ENCODE data around the gene HMBS. TPM values are rescaled to one million over a fixed set of nuclear protein-coding genes. Genes with fewer than 3 reads are reported as not detected.

HMBS gene
- total RNA-seq, 1 donor: 14.9 TPM

DNA sequence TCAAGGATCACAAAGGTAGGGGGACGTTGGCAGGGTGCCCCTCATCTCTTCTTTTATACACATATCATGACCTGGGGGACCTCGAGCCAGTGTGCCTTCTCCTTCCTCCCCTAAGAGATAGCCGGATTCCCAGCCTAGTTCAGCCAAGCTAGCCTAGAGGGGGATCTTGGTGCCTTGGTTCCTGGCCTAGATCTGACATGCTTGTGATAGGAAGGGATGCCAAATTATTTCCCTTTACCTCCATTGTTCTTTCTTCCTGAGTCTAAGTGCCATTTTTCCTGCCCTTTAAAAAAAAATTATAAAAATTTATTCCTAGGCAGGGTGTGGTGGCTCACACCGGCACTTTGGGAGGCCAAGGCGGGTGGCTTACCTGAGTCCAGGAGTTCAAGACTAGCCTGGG, 29.7 kb downstream of the HMBS start:
- TF ChIP-seq, protein P1, sequence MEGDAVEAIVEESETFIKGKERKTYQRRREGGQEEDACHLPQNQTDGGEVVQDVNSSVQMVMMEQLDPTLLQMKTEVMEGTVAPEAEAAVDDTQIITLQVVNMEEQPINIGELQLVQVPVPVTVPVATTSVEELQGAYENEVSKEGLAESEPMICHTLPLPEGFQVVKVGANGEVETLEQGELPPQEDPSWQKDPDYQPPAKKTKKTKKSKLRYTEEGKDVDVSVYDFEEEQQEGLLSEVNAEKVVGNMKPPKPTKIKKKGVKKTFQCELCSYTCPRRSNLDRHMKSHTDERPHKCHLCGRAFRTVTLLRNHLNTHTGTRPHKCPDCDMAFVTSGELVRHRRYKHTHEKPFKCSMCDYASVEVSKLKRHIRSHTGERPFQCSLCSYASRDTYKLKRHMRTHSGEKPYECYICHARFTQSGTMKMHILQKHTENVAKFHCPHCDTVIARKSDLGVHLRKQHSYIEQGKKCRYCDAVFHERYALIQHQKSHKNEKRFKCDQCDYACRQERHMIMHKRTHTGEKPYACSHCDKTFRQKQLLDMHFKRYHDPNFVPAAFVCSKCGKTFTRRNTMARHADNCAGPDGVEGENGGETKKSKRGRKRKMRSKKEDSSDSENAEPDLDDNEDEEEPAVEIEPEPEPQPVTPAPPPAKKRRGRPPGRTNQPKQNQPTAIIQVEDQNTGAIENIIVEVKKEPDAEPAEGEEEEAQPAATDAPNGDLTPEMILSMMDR (IDR thresholded peaks at IDR 0.05; ENCODE audit: insufficient read depth, low read length): no peak
- H3K4me3 ChIP-seq (ENCODE audit: low read depth, low read length): no peak overlapping the region
- no peak for DNase-seq (ENCODE audit: low read depth)

DNA sequence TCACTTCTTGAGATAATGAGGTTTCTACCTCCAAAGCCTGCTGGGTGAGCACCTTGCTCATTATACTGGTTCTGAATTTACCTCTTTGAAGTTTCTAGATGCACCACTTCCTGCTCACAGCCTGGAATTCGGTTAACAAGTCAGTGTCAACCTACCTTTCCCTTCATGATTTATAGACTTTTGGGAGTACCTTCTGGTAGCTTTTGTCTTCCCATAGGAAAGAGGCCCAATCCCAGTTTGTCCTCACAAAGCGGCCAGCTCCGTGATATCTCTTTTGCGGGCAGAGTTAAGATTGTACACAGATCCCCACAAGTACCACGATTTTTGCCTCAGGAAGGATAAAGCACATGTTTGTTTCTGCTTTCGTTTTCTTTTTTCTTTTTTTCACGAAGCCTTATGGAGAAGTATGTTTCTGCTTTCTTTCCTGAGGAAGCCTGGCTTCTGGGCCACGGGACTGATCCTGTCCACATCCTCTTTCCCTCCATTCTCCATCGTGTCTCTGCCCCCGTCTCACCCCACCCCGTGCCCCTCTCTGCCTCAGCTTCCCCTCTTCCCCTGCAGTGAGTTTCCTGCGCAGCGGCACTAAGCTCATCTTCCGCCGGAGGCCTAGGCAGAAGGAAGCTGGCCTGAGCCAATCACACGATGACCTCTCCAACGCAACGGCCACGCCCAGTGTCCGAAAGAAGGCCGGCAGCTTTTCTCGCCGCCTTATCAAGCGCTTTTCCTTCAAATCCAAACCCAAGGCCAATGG, 31.0 kb downstream of the HMBS start:
- no peak overlapping the region for H3K4me3 ChIP-seq (ENCODE audit: low read depth, low read length)
- no peak for DNase-seq (ENCODE audit: low read depth)
- TF ChIP-seq, protein P1 (IDR thresholded peaks at IDR 0.05; ENCODE audit: insufficient read depth, low read length): no peak

DNA sequence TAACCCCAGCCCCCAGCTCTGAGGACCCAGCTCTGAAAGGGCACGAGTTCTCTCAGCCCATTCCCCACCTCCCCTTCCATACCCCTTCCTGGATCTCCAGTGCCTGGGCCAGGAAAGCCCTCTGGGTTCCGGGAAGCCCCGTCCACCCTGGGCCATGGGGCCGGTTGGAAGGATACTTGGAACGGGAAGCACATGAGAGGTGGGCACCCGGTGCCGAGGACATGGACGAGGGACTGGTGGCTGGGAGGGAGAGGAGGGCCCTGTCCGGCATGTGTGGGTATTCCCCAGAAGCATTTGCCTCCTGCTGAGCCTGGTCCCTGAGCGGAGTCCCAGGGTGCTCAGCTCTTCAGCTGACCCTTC, 31.5 kb downstream of the HMBS start:
- DNase-seq (ENCODE audit: low read depth): no peak
- TF ChIP-seq, protein P1 (IDR thresholded peaks at IDR 0.05; ENCODE audit: insufficient read depth, low read length): no peak

DNA sequence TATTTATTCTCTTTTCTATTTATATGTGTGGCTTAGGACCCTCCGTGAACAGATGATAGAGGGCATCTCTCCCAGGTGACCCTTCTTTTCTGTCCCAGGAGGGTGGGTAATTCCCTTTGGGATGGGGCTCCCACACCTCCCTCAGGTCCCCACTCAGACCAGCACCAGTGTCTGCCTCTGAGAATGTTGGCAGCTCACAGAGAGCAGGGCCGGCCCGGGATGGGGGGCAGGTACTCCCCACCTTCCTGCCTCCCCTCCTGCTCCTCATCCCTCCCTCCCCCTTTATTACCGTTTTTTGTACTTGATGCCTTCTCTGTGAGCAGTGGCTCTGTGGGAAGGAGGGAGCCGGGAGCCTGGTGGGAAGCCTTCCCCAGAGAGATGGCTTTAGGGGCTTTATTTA, 31.9 kb downstream of the HMBS start:
- TF ChIP-seq, protein P1 (IDR thresholded peaks at IDR 0.05; ENCODE audit: insufficient read depth, low read length): no peak

More for the DNA sequence above, 31.5 kb downstream of the HMBS start:
- H3K4me3 ChIP-seq (ENCODE audit: low read depth, low read length): no peak overlapping the region

DNA sequence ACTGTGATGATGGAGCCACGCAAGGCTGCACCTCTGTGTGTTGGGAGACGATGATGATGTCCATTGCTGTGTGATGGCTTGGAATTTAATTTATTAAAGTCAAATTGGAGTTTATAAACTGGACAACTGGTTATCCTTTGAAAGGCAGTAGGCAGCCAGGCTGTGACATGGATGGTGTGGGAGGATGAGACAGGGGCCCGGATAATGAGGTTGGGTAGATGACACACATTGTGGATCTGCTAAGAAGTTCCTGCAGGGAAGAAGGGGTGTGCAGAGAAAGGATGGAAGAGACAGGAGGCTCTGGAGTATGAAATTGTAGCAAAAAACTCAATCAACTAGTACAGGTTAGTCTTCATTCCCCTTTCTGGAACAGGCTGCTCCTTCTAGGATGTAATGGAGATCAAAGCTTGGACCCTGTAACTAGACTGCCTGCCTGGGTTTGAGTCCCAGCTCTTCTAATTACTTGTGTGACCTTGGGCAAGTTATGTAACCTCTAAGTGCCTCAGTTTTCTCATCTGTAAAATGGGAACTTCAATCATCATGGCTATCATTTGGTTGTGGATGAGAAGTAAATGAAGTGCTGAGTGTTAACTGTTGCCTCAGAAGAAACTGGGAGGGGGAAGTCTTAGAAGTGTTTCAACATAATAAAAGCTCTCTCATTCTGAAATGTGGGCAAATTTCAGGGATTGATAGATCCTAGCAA, 32.5 kb downstream of the HMBS start:
- no peak overlapping the region for H3K4me3 ChIP-seq (ENCODE audit: low read depth, low read length)
- TF ChIP-seq, protein P1 (IDR thresholded peaks at IDR 0.05; ENCODE audit: insufficient read depth, low read length): no peak
- no peak for DNase-seq (ENCODE audit: low read depth)

More for the DNA sequence above, 31.9 kb downstream of the HMBS start:
- no peak overlapping the region for H3K4me3 ChIP-seq (ENCODE audit: low read depth, low read length)
- no peak for DNase-seq (ENCODE audit: low read depth)

DNA sequence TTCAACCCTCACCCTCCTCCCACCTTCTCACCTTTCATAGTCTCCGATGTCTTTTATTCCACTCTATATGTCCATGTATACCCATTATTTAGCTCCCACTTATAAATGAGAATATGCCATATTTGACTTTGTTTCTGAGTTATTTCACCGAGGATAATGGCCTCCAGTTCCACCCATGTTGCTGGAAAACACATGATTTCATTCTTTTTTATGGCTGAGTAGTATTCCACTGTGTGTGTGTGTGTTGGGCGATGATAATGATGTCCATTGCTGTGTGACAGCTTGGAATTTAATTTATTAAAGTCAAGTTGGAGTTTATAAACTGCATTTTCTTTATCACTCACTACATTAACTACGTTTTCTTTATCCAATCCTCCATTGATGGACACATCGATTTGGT, 33.5 kb downstream of the HMBS start:
- no peak for DNase-seq (ENCODE audit: low read depth)
- TF ChIP-seq, protein P1 (IDR thresholded peaks at IDR 0.05; ENCODE audit: insufficient read depth, low read length): no peak

More for the DNA sequence above, 33.5 kb downstream of the HMBS start:
- no peak overlapping the region for H3K4me3 ChIP-seq (ENCODE audit: low read depth, low read length)
